Fibroblast of pulmonary artery (primary cell): ENCODE results near the gene PRR5L.
A peak's percentile ranks its signal among the peaks of the same experiment; 100 is the strongest.

Source experiments
- DNase-seq: peaks from one replicate; pipeline ENCODE4 v3.0.0-alpha.2; 2010; ENCODE audit warnings: low read depth
- H3K4me3 ChIP-seq: replicated peaks from 2 replicates; pipeline ENCODE4 v1.5.1; 2011; ENCODE audit warnings: low read depth, mild to moderate bottlenecking, control low read depth, low read length, moderate library complexity
- CTCF ChIP-seq: IDR thresholded peaks from 2 replicates; pipeline ENCODE4 v1.5.1; 2011; ENCODE audit warnings: mild to moderate bottlenecking, control low read depth, low read length, inconsistent platforms; ENCODE audit errors: missing control alignments

PRR5L gene

GRCh38 chr11:36278531-36279282 is 17.4 kb upstream of the PRR5L start:
- DNase-seq: no peak
- no peak overlapping the region for H3K4me3 ChIP-seq
- TF ChIP-seq CTCF: no peak

- no peak for TF ChIP-seq CTCF
- no peak overlapping the region for H3K4me3 ChIP-seq
- peak; percentile 26 for DNase-seq
These were observed 15.6 kb upstream of the PRR5L start for GRCh38 chr11:36280531-36280930.

GRCh38 chr11:36281850-36282249 is 14.2 kb upstream of the PRR5L start:
- no peak for DNase-seq
- no peak for TF ChIP-seq CTCF
- no peak overlapping the region for H3K4me3 ChIP-seq

- no peak for DNase-seq
- TF ChIP-seq CTCF: no peak
- no peak overlapping the region for H3K4me3 ChIP-seq
These were observed 13.2 kb upstream of the PRR5L start for GRCh38 chr11:36282926-36283325.

GRCh38 chr11:36288442-36289225 is 7.5 kb upstream of the PRR5L start:
- peak; percentile 15 for DNase-seq
- TF ChIP-seq CTCF: no peak
- peak overlapping the region; percentile 92 for H3K4me3 ChIP-seq

- peak within 1 kb of the TSS; percentile 92 for H3K4me3 ChIP-seq
- peak; percentile 95 for DNase-seq
- no peak for TF ChIP-seq CTCF
These were observed 6.7 kb upstream of the PRR5L start, which contains the start of gene COMMD9 for GRCh38 chr11:36289226-36289852. TSS of gene COMMD9 (minus strand) at chr11:36289424. CDS start at chr11:36289412, 12 bp downstream.
